Astrocyte of the cerebellum (primary cell): ENCODE data around the gene INTS7.
"Not testable (repeated sequence)": the region's sequence is repeated elsewhere in the genome, so short reads cannot be mapped to it uniquely, and the experiment has no call there.

Experiments used
- DNase-seq: peaks from one replicate; pipeline ENCODE4 v3.0.0-alpha.2; 2011; ENCODE audit warnings: low read depth
- H3K4me3 ChIP-seq: 2 replicates; pipeline ENCODE4 v1.5.1; 2011; ENCODE audit warnings: mild to moderate bottlenecking, low read depth, low read length, moderate library complexity
- in situ Hi-C: cut with HindIII; loops from 2 replicates; pipeline ENCODE4 v1.10.0; 2017; ENCODE audit warnings: low sequenced_read_pairs
- TF ChIP-seq, protein P1 (sequence below): IDR thresholded peaks from 2 replicates; pipeline ENCODE4 v1.5.1; 2012; ENCODE audit warnings: low read length, low read depth, moderate library complexity, mild to moderate bottlenecking; ENCODE audit errors: missing control alignments

INTS7 gene

DNA sequence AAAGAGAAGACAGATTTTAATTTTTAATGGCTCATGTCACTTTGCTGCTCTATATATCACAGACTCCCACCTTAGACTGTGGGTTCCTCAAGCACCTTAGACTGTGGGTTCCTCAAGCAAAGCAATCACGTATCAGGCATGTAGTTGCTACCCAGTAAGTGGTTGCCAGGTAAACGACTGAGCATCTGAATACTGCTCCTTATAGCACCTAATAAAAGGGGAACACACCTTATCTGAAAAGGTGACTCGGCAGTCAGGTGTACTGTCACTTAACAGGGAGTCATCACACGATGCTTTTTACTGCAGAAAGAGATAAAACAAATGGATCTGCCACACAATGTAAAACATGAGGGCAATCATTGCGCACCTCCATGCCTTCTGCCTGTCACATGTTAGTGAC lies 112.3 kb downstream of the INTS7 start:
- no peak overlapping the region for H3K4me3 ChIP-seq
- no peak for DNase-seq
- TF ChIP-seq, protein P1, sequence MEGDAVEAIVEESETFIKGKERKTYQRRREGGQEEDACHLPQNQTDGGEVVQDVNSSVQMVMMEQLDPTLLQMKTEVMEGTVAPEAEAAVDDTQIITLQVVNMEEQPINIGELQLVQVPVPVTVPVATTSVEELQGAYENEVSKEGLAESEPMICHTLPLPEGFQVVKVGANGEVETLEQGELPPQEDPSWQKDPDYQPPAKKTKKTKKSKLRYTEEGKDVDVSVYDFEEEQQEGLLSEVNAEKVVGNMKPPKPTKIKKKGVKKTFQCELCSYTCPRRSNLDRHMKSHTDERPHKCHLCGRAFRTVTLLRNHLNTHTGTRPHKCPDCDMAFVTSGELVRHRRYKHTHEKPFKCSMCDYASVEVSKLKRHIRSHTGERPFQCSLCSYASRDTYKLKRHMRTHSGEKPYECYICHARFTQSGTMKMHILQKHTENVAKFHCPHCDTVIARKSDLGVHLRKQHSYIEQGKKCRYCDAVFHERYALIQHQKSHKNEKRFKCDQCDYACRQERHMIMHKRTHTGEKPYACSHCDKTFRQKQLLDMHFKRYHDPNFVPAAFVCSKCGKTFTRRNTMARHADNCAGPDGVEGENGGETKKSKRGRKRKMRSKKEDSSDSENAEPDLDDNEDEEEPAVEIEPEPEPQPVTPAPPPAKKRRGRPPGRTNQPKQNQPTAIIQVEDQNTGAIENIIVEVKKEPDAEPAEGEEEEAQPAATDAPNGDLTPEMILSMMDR = no peak
- in situ Hi-C loops = no loop called here

DNA sequence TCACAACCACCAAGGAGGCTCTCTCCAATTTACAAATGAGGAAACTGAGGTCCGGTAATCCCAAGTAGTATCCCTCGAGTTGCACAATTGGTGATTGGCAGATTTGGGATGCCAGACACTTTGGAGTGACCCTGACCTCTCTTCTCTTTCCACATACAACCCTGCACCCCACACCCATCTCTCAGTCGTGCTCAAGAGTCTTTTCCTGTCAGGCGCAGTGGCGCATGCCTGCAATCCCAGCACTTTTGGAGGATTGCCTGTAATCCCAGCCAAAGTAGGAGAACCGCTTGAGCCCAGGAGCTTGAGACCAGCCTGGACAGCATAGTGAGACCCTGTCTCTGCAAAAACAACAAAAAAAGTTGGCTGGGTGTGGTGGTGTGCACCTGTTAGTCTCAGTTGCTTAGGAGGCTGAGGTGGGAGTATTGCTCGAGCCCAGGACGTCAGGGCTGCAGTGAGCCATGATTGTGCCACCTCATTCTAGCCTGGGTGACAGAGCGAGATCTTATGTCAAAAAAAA lies 113.7 kb downstream of the INTS7 start:
- DNase-seq = no peak
- in situ Hi-C loops = no loop called here
- TF ChIP-seq, protein P1 = no peak
- H3K4me3 ChIP-seq = no peak overlapping the region

DNA sequence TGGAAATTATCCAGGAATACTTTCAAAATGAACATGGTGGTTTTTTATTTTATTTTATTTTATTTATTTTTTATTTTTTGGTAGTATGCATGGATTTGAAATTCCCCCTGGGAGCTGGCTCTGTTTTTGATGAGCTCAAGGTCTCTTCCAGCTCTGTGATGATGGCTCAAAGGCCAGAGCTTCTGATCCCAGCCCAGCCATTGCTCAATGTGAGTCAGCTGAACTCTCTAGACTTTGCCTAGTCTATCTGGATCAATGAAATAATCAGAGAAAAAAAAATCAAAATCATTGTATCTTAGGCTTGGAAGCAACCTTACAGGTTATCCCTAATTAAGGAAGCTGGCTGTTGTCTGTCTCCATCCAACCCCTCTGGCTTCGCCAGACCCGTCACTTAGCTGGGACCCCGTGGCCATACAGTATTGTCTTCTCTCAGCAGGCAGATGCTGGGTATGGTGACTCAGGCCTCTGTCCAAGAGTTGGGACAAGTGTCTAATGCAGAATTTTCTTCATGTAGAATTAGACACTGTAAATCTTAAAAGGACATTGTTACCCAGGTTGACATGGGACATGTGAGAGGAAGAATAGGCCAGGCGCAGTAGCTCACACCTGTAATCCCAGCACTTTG lies 114.6 kb downstream of the INTS7 start:
- DNase-seq = no peak
- TF ChIP-seq, protein P1 = no peak
- no peak overlapping the region for H3K4me3 ChIP-seq
- in situ Hi-C loops = no loop called here

DNA sequence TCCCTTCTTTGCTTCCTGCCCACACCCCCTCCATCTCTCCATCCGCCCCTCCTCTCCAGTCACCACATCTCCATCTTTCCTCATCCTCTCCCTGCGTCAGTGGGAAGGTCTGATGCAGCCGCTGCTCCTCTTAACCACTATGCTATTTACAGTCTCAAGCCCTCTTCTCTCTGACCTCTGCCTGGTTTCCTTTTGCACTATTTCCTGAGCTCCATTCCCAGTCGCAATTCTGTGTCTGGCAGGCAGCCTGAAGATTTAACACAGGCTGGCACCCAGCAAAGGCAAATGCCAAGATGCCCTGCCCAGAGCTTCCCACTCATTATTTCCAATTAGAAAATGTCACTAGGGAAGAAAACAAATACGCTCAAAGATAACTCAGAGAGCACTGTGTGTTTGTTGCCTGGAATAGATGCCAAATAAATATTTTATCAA lies 115.2 kb downstream of the INTS7 start:
- TF ChIP-seq, protein P1 = no peak
- in situ Hi-C loops = no loop called here
- DNase-seq = no peak
- no peak overlapping the region for H3K4me3 ChIP-seq

DNA sequence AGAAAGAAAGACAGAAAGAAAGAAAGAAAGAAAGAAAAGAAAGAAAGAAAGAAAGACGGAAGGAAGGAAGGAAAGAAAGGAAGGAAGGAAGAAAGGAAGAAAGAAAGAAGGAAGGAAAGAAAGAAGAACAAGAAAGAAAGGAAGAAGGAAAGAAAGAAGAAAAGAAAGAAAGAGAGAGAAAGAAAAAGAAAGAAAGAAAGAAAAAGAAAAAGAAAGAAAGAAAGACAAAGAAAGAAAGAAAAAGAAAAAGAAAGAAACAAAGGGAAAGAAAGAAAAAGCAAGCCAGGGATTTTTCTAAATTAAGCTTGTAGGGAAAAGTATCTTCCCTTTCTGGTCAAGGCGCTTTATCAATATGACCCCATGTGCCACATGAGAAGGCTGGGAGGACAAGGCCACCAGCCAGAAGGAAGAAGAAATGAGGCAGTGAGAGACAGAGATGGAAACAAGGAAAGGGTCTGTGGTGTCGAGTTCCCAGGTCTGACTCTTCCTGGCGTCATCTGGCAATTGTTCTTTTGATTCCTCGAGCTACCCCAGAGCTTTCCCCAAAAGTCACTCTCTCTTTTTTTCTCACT lies 116.4 kb downstream of the INTS7 start:
- in situ Hi-C loops = no loop called here
- H3K4me3 ChIP-seq = no peak overlapping the region
- TF ChIP-seq, protein P1 = no peak
- DNase-seq = no peak

DNA sequence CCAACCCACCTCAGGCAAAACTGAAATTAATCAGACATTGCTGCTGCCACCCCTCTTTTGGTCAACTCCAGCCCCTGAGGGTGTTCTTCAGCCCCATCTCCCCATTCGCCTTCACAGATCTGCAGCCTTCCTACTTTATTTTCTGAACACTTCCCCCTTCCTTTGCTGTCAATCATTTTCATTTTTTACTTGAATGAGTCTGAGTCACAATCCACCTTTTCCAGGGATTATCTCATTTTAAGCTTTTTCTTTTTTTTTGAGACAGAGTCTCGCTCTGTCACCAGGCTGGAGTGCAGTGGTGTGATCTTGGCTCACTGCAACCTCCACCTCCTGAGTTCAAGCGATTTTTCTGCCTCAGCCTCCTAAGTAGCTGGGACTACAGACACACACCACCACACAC lies 118.9 kb downstream of the INTS7 start:
- DNase-seq, in situ Hi-C loops: not testable (repeated sequence)

DNA sequence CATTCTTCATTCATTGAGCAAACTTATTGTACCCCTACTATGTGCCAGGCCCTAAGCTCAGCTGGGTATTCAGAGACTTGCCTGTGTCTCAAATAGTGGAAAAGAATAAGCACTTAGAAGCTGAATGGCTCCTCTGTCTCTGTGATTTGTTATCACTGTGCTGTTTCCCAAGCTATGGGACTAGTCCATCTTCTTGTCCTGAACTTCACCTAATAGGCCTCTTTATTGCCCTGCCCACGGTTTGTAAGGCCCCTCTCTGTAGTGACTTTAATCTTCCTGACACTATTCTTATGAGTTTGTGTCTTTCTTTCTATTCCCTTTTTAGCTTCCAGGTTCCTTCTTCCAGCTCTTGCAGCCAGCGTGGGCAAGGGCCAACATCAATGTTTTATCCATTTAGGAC lies 119.4 kb downstream of the INTS7 start:
- TF ChIP-seq, protein P1 = no peak
- no peak for DNase-seq
- H3K4me3 ChIP-seq = no peak overlapping the region
- in situ Hi-C loops = no loop called here

More for the DNA sequence above, 118.9 kb downstream of the INTS7 start:
- H3K4me3 ChIP-seq = not testable (repeated sequence)
